GM12878 (cell line): ENCODE measurements around the gene ZNF100.

Source experiments
- CTCF ChIP-seq, 3 experiments: IDR thresholded peaks in 2 of 3; conservative IDR thresholded peaks in 1 of 3; 2 replicates each; pipeline ENCODE4 v1.5.1; 2011; ENCODE audit warnings: low read depth in 3 of 3, low read length in 3 of 3, mild to moderate bottlenecking in 3 of 3, control low read depth in 2 of 3, moderate library complexity in 2 of 3, inconsistent platforms in 1 of 3, mixed read lengths in 1 of 3; ENCODE audit not compliant: control insufficient read depth in 2 of 3, insufficient read depth in 1 of 3; ENCODE audit errors: extremely low read depth in 1 of 3
- E2F4 ChIP-seq: IDR thresholded peaks from 2 replicates; pipeline ENCODE4 v1.6.1; 2012; ENCODE audit warnings: low read depth, low read length, improper control_type of control experiment
- EGR1 ChIP-seq, 2 experiments: IDR thresholded peaks; 1 replicate in 1 of 2; 2 replicates in 1 of 2; pipeline ENCODE4 v1.6.1; 2011 to 2012; ENCODE audit warnings: low read depth in 2 of 2, low read length in 2 of 2, borderline replicate concordance in 1 of 2, mild to moderate bottlenecking in 1 of 2, moderate library complexity in 1 of 2
- EZH2 ChIP-seq: IDR thresholded peaks from 2 replicates; pipeline ENCODE4 v1.6.1; 2012; ENCODE audit warnings: low read depth, mild to moderate bottlenecking, control low read depth, inconsistent platforms, low read length, borderline replicate concordance; ENCODE audit not compliant: control insufficient read depth
- GABPA ChIP-seq: IDR thresholded peaks from 2 replicates; pipeline ENCODE4 v1.6.1; 2014; ENCODE audit warnings: antibody characterized with exemption, low read depth, mild to moderate bottlenecking, inconsistent platforms
- NKRF ChIP-seq: fragments of 450-650 bp; conservative IDR thresholded peaks from 2 replicates; pipeline ENCODE4 v1.6.1; 2017; ENCODE audit warnings: mild to moderate bottlenecking, moderate library complexity
- POLR2A ChIP-seq: IDR thresholded peaks from 2 replicates; pipeline ENCODE4 v1.6.1; 2011; ENCODE audit warnings: low read depth, mild to moderate bottlenecking, low read length
- RAD21 ChIP-seq: IDR thresholded peaks from 2 replicates; pipeline ENCODE4 v1.6.1; 2011; ENCODE audit warnings: mild to moderate bottlenecking, low read depth, low read length, moderate library complexity; ENCODE audit not compliant: insufficient read depth
- RCOR1 ChIP-seq: conservative IDR thresholded peaks from 2 replicates; pipeline ENCODE4 v1.6.1; 2012; ENCODE audit warnings: low read depth, low read length, improper control_type of control experiment

GRCh38 chr19:21767065-21767800 lies at the start of gene ZNF100:
- no peak for TF ChIP-seq CTCF (IDR thresholded peaks at IDR 0.05 in 2 of 3, conservative IDR thresholded peaks at IDR 0.05 in 1 of 3; ENCODE audit: control insufficient read depth in 2 of 3, extremely low read depth in 1 of 3, insufficient read depth in 1 of 3, low read depth in 3 of 3, low read length in 3 of 3)
- peak; percentile 78 for TF ChIP-seq E2F4
- 0 out of 2 replicates have a peak, but pooled peaks have one; percentile 59 for TF ChIP-seq GABPA
- peak; percentile 95 for TF ChIP-seq NKRF
- peak; percentile 86 for TF ChIP-seq POLR2A
- TF ChIP-seq RCOR1, result no peak
- no peak for TF ChIP-seq EGR1 (IDR thresholded peaks at IDR 0.05; ENCODE audit: borderline replicate concordance in 1 of 2, low read depth in 2 of 2, low read length in 2 of 2)
- TF ChIP-seq EZH2, result no peak
- TF ChIP-seq RAD21, result no peak
